Naive thymus-derived CD4-positive, alpha-beta T cell (primary cell): Measurements from ENCODE around the gene CDK16. TPM values are rescaled to one million over a fixed set of nuclear protein-coding genes. Genes with fewer than 3 reads are reported as not detected.

ENCODE experiments used
- ATAC-seq: fragments of 150-1000 bp; cut with Tn5 transposase; 2 replicates; pipeline ENCODE4 v1.10.0; 2021; ENCODE audit warnings: mild to moderate bottlenecking, moderate library complexity
- CTCF ChIA-PET: fragments of 350-600 bp; sonication (Branson Sonifier 250); formaldehyde crosslinking; loops from one replicate; lab custom pipeline; 2021; ENCODE audit warnings: antibody characterized with exemption; lab: Charles Lee
- POLR2A ChIA-PET: fragments of 350-600 bp; sonication (Branson Sonifier 250); formaldehyde crosslinking; loops from one replicate; lab custom pipeline; 2021; ENCODE audit warnings: antibody characterized with exemption, inconsistent platforms; lab: Charles Lee
- DNase-seq, 9 donors: peaks; one replicate each; pipeline versions ENCODE4 v3.0.0 to v3.0.0-alpha.2; 2020 to 2022; ENCODE audit warnings: mixed read lengths in 1 of 9
- H3K27ac ChIP-seq: one replicate; pipeline ENCODE4 v1.7.0; 2013; ENCODE audit warnings: mild to moderate bottlenecking, low read depth, low read length, moderate library complexity
- H3K27me3 ChIP-seq, 2 donors: one replicate each; pipeline ENCODE4 v1.7.0; 2013; ENCODE audit warnings: low read length in 2 of 2, mild to moderate bottlenecking in 2 of 2, moderate library complexity in 2 of 2; ENCODE audit not compliant: control insufficient read depth in 2 of 2, insufficient read depth in 2 of 2
- H3K36me3 ChIP-seq, 3 experiments: 1 replicate in 2 of 3; 2 replicates in 1 of 3; pipeline ENCODE4 v1.7.0; 2013; ENCODE audit warnings: low read length in 3 of 3, mild to moderate bottlenecking in 3 of 3, moderate library complexity in 1 of 3; ENCODE audit not compliant: insufficient read depth in 3 of 3, control insufficient read depth in 2 of 3
- H3K4me1 ChIP-seq, 2 donors: one replicate each; pipeline ENCODE4 v1.7.0; 2013; ENCODE audit warnings: low read length in 2 of 2, mild to moderate bottlenecking in 2 of 2, moderate library complexity in 1 of 2; ENCODE audit not compliant: control insufficient read depth in 2 of 2, insufficient read depth in 2 of 2
- H3K4me3 ChIP-seq: 2 replicates; pipeline ENCODE4 v1.7.0; 2013; ENCODE audit warnings: mild to moderate bottlenecking, low read length
- H3K9me3 ChIP-seq, 3 experiments: 1 replicate in 2 of 3; 2 replicates in 1 of 3; pipeline ENCODE4 v1.7.0; 2013; ENCODE audit warnings: low read length in 3 of 3; ENCODE audit not compliant: control insufficient read depth in 2 of 3
- H3K27ac Mint-ChIP-seq, 9 donors: one replicate each; pipeline ENCODE4 v1.8.0; 2020 to 2022; ENCODE audit warnings: mixed read lengths in 9 of 9, mild to moderate bottlenecking in 8 of 9, moderate library complexity in 5 of 9, inconsistent platforms in 2 of 9
- H3K27me3 Mint-ChIP-seq, 5 donors: one replicate each; pipeline ENCODE4 v1.8.0; 2021 to 2022; ENCODE audit warnings: mixed read lengths in 5 of 5, mild to moderate bottlenecking in 1 of 5
- H3K36me3 Mint-ChIP-seq, 5 donors: one replicate each; pipeline ENCODE4 v1.8.0; 2020 to 2022; ENCODE audit warnings: mixed read lengths in 5 of 5, mild to moderate bottlenecking in 3 of 5, inconsistent platforms in 1 of 5
- H3K4me1 Mint-ChIP-seq, 7 donors: one replicate each; pipeline ENCODE4 v1.8.0; 2020 to 2022; ENCODE audit warnings: mixed read lengths in 7 of 7, mild to moderate bottlenecking in 3 of 7, inconsistent platforms in 1 of 7
- H3K4me3 Mint-ChIP-seq, 10 donors: one replicate each; pipeline ENCODE4 v1.8.0; 2020 to 2022; ENCODE audit warnings: mild to moderate bottlenecking in 10 of 10, mixed read lengths in 10 of 10, moderate library complexity in 6 of 10, inconsistent platforms in 2 of 10
- H3K9me3 Mint-ChIP-seq, 11 donors: one replicate each; pipeline ENCODE4 v1.8.0; 2020 to 2022; ENCODE audit warnings: mixed read lengths in 11 of 11, mild to moderate bottlenecking in 4 of 11, inconsistent platforms in 1 of 11, moderate library complexity in 1 of 11
- intact Hi-C, 2 donors: fragments of 100-400 bp; cut with micrococcal nuclease; formaldehyde crosslinking; loops; one replicate each; pipeline ENCODE4 v1.15.1; 2023
- polyA plus RNA-seq, 2 donors: library from polyadenylated mRNA; unstranded; fragments of 300-500 nt; fragmentation: Illumina TruSeq; gene quantifications; one replicate each; pipeline ENCODE4 v1.2.3, GENCODE V29; 2021
- total RNA-seq, 6 experiments: library from RNA in 5 of 6; stranded (reverse) in 5 of 6; gene quantifications; 1 replicate in 5 of 6; 2 replicates in 1 of 6; pipeline ENCODE4 v1.2.3 and lab custom pipeline; 2021 to 2026

The CDK16 gene
- total and polyA plus RNA-seq, 7 experiments from 2014 or later, result 6.4 to 112 (median 61.6) TPM

DNA sequence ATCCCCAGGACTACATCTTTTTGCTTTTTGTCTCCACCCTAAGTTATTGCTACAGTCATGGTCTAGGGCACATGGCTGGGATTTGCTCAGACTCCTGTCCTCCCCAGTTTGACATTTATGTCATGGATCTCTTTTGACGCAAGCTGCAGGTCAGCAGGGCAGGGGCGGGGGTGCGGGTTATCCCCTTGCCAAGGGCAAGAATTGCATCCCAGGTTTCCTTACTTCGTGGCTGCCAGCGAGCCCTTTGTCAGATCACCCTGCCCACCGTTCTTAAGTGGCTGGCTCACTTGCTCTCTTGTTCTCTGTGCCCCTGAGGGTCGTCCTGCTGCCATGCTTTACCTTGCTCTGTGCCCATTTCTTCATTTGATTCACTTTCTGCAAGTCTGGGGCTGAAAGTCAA is 45.9 kb upstream of the CDK16 start:
- DNase-seq (no peak), ATAC-seq (no peak)
- peaks cover 0 to 12% (median 4%) of the 10 kb centered on the region in 7 donors for H3K4me1 Mint-ChIP-seq
- peaks cover 6 to 90% (median 7%) of the 10 kb centered on the region in 3 experiments for H3K36me3 ChIP-seq
- H3K4me3 Mint-ChIP-seq, result no peak overlapping the region
- peaks cover 0 to 7% (median 0%) of the 10 kb centered on the region in 5 donors for H3K36me3 Mint-ChIP-seq
- peak overlapping the region in 2 of 9 donors; percentile 16 to 70 for H3K27ac Mint-ChIP-seq
- ChIA-PET CTCF (no interaction called here), POLR2A (no interaction called here)
- intact Hi-C loops, result no loop called here
- no peaks in the 10 kb centered on the region for H3K4me1 ChIP-seq
- peaks cover 0 to 2% (median 0%) of the 10 kb centered on the region in 11 donors for H3K9me3 Mint-ChIP-seq
- no peak overlapping the region for H3K27ac ChIP-seq
- no peaks in the 10 kb centered on the region for H3K9me3 ChIP-seq
- no peaks in the 10 kb centered on the region for H3K27me3 ChIP-seq
- no peaks in the 10 kb centered on the region for H3K27me3 Mint-ChIP-seq
- no peak overlapping the region for H3K4me3 ChIP-seq

DNA sequence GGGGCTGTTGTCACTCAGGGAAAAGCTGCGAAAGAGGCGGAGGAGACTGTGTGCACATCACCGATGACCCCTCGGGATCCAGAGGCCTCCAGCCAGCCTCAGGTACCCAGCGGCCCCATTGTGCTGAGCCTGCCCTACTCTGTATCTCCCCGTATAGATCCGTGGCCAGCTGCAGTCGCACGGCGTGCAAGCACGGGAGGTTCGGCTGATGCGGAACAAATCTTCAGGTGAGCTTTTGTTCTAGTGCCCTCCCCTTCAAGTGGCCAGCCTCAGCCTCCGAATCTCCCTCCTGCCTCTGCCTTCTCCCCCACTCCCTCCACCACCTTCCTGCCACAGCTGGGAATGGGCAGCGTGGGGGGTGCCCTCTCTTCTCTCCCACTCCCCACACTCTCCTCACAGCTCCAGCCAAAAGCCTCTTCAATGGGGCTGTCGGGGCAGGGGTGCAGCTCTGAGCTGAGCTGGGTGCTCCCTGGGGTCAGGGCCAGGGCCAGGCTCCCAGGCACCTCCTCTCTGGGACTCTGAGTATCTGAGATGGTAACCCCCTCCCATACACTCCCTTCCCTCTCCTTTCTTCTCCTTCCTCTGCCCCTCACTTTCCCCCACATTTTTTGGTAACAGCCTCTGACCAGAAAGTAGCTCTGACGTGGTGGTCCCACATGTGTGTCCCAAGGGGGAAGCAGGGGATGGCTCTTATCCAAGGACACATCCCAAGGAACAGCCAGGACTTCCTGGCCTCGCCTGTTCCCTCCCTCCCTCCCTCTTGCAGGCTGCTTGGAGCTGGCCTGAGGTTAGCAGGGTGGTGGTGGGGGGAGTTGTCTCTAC is 45.3 kb upstream of the CDK16 start:
- DNase-seq (no peak), ATAC-seq (no peak)
- Mint-ChIP-seq H3K9me3 (peaks cover 0 to 2% (median 0%) of the 10 kb centered on the region in 11 donors), H3K27me3 (no peaks in the 10 kb centered on the region), H3K4me1 (peaks cover 0 to 6% (median 3%) of the 10 kb centered on the region in 7 donors), H3K36me3 (peaks cover 0 to 8% (median 5%) of the 10 kb centered on the region in 5 donors), H3K27ac (no peak overlapping the region), H3K4me3 (no peak overlapping the region)
- intact Hi-C loops, result no loop called here
- no peaks in the 10 kb centered on the region for H3K9me3 ChIP-seq
- H3K36me3 ChIP-seq, result peaks cover 6 to 96% (median 7%) of the 10 kb centered on the region in 3 experiments
- ChIA-PET POLR2A (no interaction called here), CTCF (no interaction called here)
- H3K4me3 ChIP-seq, result no peak overlapping the region
- H3K27me3 ChIP-seq, result no peaks in the 10 kb centered on the region
- H3K27ac ChIP-seq, result no peak overlapping the region
- no peaks in the 10 kb centered on the region for H3K4me1 ChIP-seq

DNA sequence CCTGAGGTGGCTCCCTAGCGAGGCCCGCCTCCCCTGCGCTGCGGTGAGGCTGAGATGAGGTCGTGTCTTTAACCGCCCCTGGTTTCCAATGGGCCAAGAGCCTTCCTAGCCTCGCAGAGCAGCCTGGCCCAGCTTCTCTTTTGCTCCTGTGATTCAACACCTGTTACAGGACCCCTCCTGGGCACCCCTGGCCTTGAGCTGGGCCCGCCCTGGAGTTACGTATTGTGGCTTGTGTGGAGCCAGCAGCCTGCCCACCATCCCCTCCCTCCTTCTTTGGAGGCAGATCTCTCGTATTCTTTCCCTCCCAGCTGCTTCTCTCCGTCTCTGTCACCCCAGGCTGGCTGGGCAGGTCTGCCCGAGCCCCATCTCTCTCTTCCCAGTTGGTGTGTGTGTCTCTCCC is 44.1 kb upstream of the CDK16 start:
- ChIA-PET POLR2A (no interaction called here), CTCF (no interaction called here)
- H3K4me1 ChIP-seq, result no peaks in the 10 kb centered on the region
- DNase-seq (no peak), ATAC-seq (no peak)
- H3K27me3 Mint-ChIP-seq, result no peaks in the 10 kb centered on the region
- H3K27me3 ChIP-seq, result no peaks in the 10 kb centered on the region
- peaks cover 6 to 100% (median 7%) of the 10 kb centered on the region in 3 experiments for H3K36me3 ChIP-seq
- H3K4me1 Mint-ChIP-seq, result peaks cover 0 to 4% (median 0%) of the 10 kb centered on the region in 7 donors
- intact Hi-C loops, result no loop called here
- H3K4me3 ChIP-seq, result no peak overlapping the region
- H3K9me3 ChIP-seq, result no peaks in the 10 kb centered on the region
- H3K36me3 Mint-ChIP-seq, result peaks cover 0 to 12% (median 6%) of the 10 kb centered on the region in 5 donors
- H3K27ac Mint-ChIP-seq, result no peak overlapping the region
- peaks cover 0 to 2% (median 0%) of the 10 kb centered on the region in 11 donors for H3K9me3 Mint-ChIP-seq
- no peak overlapping the region for H3K4me3 Mint-ChIP-seq
- no peak overlapping the region for H3K27ac ChIP-seq

DNA sequence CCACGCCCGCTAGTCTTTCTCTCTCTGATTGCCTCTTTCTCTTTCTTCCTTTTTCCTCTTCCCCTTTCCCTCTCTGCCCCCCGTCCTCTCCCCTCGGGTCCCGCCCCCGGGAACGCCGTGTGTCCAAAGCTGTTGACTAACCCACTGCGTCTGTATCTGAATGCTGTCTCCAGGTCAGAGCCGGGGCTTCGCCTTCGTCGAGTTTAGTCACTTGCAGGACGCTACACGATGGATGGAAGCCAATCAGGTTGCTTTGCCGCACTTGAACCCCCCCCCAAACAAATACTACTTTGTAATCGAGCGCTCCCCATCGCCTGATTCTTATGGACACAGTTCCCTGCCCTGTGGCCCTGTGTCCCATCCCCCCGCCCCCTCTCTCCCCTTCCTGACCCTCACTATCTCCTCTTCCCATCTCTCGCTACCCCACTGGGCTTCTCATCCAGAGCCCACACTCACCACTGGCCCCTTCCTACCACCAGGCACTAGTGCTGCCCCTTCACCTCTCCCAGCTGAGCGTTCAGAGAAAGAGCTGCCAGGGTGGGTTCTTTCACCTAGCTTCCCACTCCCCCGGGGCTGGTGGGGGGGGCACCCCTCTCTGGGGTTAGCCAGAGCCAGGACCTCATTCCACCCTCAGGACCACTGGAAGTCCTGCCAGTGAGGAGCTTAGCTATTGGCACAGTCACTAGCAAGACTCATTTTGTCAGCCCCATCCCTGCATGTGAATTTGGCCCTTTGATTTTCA is 43.5 kb upstream of the CDK16 start:
- Mint-ChIP-seq H3K27me3 (no peaks in the 10 kb centered on the region), H3K4me1 (peaks cover 0 to 4% (median 0%) of the 10 kb centered on the region in 7 donors), H3K36me3 (peaks cover 0 to 12% (median 7%) of the 10 kb centered on the region in 5 donors), H3K9me3 (peaks cover 0 to 2% (median 0%) of the 10 kb centered on the region in 11 donors), H3K27ac (peak overlapping the region in 1 of 9 donors; percentile 72), H3K4me3 (no peak overlapping the region)
- no peak for ATAC-seq
- no peak for DNase-seq
- H3K36me3 ChIP-seq, result peaks cover 5 to 100% (median 6%) of the 10 kb centered on the region in 3 experiments
- intact Hi-C loops, result no loop called here
- no peaks in the 10 kb centered on the region for H3K4me1 ChIP-seq
- CTCF ChIA-PET, result no interaction called here
- no peaks in the 10 kb centered on the region for H3K27me3 ChIP-seq
- no peaks in the 10 kb centered on the region for H3K9me3 ChIP-seq
- POLR2A ChIA-PET, result no interaction called here
- no peak overlapping the region for H3K27ac ChIP-seq
- no peak overlapping the region for H3K4me3 ChIP-seq

DNA sequence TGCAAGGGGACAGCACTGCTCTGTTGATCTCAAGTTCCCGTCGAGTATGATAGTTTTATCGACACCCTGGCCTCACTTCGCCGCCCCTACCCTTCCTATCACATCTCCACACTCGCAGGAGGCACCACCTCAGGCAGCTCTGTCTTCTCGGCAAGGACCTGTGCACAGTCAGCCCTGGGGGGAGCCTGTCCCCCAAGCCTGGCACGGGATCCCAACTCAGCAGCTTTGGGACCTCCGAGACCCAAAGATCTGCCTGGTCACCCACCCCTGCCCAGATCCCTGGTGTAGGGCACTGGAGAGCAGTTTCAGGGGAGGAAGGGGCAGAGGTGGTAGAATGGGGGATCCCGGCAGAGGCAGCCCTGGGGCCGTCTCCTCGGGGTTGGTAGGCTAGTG is 42.9 kb upstream of the CDK16 start:
- H3K27ac Mint-ChIP-seq, result peak overlapping the region in 1 of 9 donors; percentile 72
- H3K4me1 Mint-ChIP-seq, result peaks cover 0 to 4% (median 0%) of the 10 kb centered on the region in 7 donors
- no peaks in the 10 kb centered on the region for H3K27me3 Mint-ChIP-seq
- H3K4me1 ChIP-seq, result no peaks in the 10 kb centered on the region
- H3K36me3 ChIP-seq, result peaks cover 0 to 94% (median 6%) of the 10 kb centered on the region in 3 experiments
- no peak overlapping the region for H3K4me3 Mint-ChIP-seq
- H3K36me3 Mint-ChIP-seq, result peaks cover 0 to 12% (median 8%) of the 10 kb centered on the region in 5 donors
- DNase-seq, result no peak
- no peak overlapping the region for H3K27ac ChIP-seq
- no peaks in the 10 kb centered on the region for H3K27me3 ChIP-seq
- H3K4me3 ChIP-seq, result no peak overlapping the region
- ChIA-PET CTCF (no interaction called here), POLR2A (no interaction called here)
- no peak for ATAC-seq
- no peaks in the 10 kb centered on the region for H3K9me3 Mint-ChIP-seq
- no peaks in the 10 kb centered on the region for H3K9me3 ChIP-seq
- intact Hi-C loops, result no loop called here

DNA sequence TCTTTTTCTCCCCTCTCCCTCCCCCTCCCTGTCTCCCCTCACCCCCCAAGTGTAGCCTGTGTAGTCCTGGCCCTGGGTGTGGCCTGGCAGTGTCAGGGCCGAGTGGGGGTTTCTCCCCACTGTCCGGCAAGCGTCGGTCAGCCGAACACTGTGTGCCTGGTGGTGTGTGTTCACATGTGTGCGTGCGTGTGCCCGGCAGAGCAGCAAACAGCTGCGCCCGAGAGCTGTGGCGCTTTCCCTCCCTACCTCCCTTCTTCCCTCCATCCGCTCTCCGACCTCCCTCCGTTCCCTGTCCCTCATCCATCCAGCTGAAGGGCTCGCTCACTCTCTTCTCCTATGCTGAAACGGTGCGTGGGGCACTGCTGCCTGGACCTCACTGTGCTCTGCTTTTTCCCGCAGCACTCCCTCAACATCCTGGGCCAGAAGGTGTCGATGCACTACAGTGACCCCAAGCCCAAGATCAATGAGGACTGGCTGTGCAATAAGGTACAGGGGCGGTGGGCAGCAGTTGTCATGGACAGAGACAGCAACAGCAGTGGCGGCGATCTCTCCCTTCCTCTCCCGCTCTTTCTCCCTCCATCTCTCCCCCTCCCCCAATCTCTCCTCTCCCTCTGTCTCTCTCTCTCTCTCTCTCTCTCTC is 42.3 kb upstream of the CDK16 start:
- ATAC-seq, result no peak
- DNase-seq, result no peak
- no peaks in the 10 kb centered on the region for H3K27me3 Mint-ChIP-seq
- peaks cover 0 to 4% (median 0%) of the 10 kb centered on the region in 7 donors for H3K4me1 Mint-ChIP-seq
- ChIA-PET POLR2A (no interaction called here), CTCF (no interaction called here)
- no peak overlapping the region for H3K4me3 Mint-ChIP-seq
- H3K36me3 ChIP-seq, result peaks cover 0 to 92% (median 6%) of the 10 kb centered on the region in 3 experiments
- H3K4me3 ChIP-seq, result no peak overlapping the region
- no peak overlapping the region for H3K27ac ChIP-seq
- intact Hi-C loops, result no loop called here
- H3K4me1 ChIP-seq, result no peaks in the 10 kb centered on the region
- H3K27ac Mint-ChIP-seq, result peak overlapping the region in 1 of 9 donors; percentile 42
- no peaks in the 10 kb centered on the region for H3K27me3 ChIP-seq
- peaks cover 0 to 12% (median 10%) of the 10 kb centered on the region in 5 donors for H3K36me3 Mint-ChIP-seq
- H3K9me3 ChIP-seq, result no peaks in the 10 kb centered on the region
- no peaks in the 10 kb centered on the region for H3K9me3 Mint-ChIP-seq
